Activated CD4-positive, alpha-beta memory T cell treated with anti-CD3 and anti-CD28 coated beads for 36 hours (primary cell): Measurements from ENCODE around the gene CFAP251. TPM values are rescaled to one million over a fixed set of nuclear protein-coding genes. Genes with fewer than 3 reads are reported as not detected.

ENCODE experiments used
- CTCF ChIA-PET: fragments of 350-600 bp; sonication (Branson Sonifier 250); formaldehyde crosslinking; loops from one replicate; lab custom pipeline; 2021; ENCODE audit warnings: antibody characterized with exemption, inconsistent platforms; lab: Charles Lee
- POLR2A ChIA-PET: fragments of 350-600 bp; sonication (Branson Sonifier 250); formaldehyde crosslinking; loops from one replicate; lab custom pipeline; 2021; ENCODE audit warnings: antibody characterized with exemption; lab: Charles Lee
- DNase-seq: peaks from one replicate; pipeline ENCODE4 v3.0.0-alpha.2; 2020
- H3K27ac Mint-ChIP-seq: one replicate; pipeline ENCODE4 v1.8.0; 2021; ENCODE audit warnings: mixed read lengths
- H3K27me3 Mint-ChIP-seq: one replicate; pipeline ENCODE4 v1.8.0; 2021; ENCODE audit warnings: mixed read lengths
- H3K36me3 Mint-ChIP-seq: one replicate; pipeline ENCODE4 v1.8.0; 2021; ENCODE audit warnings: mixed read lengths
- H3K4me1 Mint-ChIP-seq: one replicate; pipeline ENCODE4 v1.8.0; 2021; ENCODE audit warnings: low read depth, mixed read lengths
- H3K4me3 Mint-ChIP-seq: one replicate; pipeline ENCODE4 v1.8.0; 2021; ENCODE audit warnings: mild to moderate bottlenecking, mixed read lengths
- H3K9me3 Mint-ChIP-seq: one replicate; pipeline ENCODE4 v1.8.0; 2021; ENCODE audit warnings: mixed read lengths
- intact Hi-C: fragments of 100-400 bp; cut with micrococcal nuclease; formaldehyde crosslinking; loops from one replicate; pipeline ENCODE4 v1.15.1; 2023
- total RNA-seq, 2 experiments: library from RNA; stranded (reverse); gene quantifications; one replicate each; pipeline ENCODE4 v1.2.3, GENCODE V29; 2021

CFAP251 gene
- total RNA-seq, 2 experiments from 2014 or later: 1.3 to 1.6 TPM

DNA sequence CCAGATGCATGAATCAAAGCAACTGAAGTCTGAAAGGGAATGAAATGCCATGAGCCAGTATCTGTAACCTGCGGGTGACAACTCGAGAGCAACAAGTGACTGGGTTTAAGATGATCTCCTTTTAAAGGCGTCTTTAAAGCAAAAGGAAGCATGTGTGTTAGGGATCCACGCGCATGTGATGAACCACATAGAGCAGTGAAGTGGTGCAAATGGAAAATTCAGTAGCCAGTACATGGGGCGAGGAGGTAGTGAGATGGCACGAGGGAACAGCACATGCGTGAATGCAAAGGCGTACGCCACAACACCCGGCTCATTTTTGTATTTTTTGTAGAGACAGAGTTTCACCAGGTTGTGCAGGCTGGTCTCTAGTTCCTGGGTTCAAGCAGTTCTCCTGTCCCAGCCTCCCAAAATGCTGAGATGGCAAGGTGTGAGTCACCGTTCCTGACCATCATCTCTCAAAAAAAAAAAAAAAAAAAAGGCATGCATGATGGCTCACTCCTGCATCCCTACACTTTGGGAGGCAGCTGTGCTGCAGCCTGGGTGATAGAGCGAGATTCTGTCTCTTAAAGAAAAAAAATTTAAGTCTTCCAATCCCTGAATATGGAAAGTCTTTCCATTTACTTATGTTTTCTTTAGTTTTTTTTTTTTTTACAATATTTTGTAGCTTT is 78.7 kb downstream of the CFAP251 start:
- no peaks in the 10 kb centered on the region for H3K36me3 Mint-ChIP-seq
- peaks cover 3% of the 10 kb centered on the region for H3K4me1 Mint-ChIP-seq
- peaks cover 3% of the 10 kb centered on the region for H3K9me3 Mint-ChIP-seq
- CTCF ChIA-PET: interaction anchor here (1.2 kb wide), 1 partner anchor 79 kb away, joined by 3 read pairs; the partner anchor contains the start of gene CFAP251
- H3K4me3 Mint-ChIP-seq: no peak overlapping the region
- intact Hi-C loops: no loop called here
- POLR2A ChIA-PET: no interaction called here
- H3K27me3 Mint-ChIP-seq: peaks cover 3% of the 10 kb centered on the region
- H3K27ac Mint-ChIP-seq: no peak overlapping the region
- DNase-seq: no peak

DNA sequence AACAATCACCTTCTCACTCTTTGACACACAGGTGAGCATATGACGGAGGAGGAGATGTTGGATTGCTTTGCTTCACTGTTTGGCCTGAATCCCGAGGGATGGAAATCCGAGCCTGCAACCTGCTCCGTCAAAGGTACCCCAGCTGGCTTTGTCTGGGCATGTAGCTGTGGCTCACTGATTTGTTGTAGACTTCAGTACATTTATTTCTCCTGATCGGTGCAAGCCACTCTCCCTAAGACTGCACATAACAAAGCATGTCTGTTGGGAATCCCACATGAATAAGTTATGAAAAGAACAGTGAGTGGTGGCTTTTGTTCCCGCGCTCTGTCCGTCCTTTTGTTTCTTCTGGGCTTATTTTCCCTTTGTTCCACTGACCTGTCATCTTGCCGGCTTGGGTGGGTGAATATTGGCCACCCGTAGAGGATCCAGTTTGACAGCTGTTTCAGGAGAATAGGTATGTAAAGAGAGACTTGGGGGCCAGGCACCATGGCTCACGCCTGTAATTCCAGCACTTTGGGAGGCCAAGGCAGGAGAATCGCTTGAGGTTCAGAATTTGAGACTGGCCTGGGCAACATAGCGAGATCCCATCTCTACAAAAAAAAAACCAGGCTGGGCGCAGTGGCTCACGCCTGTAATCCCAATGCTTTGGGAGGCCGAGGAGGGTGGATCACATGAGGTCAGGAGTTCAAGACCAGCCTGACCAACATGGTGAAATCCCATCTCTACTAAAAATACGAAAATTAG is 83.2 kb downstream of the CFAP251 start:
- no peak for DNase-seq

DNA sequence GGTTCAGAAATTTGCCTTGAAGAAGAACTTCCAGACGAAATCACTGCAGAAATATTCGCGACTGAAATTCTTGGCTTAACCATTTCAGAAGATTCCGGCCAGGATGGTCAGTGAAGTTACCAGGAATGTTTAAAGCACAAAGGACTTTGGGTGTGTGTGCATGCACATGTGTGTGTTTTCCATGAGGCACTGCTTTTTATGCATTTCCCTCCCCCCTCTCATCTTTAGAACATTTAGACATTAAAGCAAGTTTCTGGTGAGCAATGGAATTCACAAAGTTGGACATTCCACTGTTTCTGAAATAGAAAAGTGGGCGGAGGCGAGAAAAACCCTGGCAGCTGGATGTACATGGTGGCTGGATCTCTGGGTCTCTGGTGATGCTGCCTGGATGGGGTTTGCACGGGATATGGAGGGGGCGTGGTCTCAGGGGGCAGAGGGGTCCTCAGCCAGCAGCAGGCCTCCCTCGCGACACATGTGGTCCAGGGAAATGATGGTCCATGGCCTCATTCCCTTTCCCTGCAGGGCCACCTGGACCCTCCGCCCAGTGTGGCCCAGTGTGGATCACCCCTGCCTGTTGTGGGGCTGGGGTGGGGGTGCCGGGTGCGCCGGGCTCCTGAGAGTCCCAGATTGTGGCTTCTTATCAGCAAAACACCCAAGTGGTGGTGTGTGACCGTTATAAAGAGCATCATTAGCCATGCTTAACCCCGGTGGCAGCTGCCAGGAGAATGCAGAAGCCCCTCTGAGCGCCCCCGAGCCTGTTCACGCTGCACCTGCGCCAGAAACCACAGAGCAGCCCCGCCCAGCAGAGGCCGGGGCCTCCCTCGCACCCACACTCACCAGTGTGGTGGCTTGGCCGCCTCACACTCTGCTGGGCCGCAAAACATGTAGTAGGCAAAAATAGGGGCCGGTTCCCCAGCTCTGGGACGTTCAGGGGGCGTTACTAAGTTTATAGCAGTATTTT is 85.5 kb downstream of the CFAP251 start:
- intact Hi-C loops: no loop called here
- Mint-ChIP-seq H3K27me3 (no peaks in the 10 kb centered on the region), H3K4me1 (peaks cover 12% of the 10 kb centered on the region), H3K4me3 (no peak overlapping the region), H3K27ac (no peak overlapping the region), H3K36me3 (no peaks in the 10 kb centered on the region), H3K9me3 (peaks cover 3% of the 10 kb centered on the region)
- no peak for DNase-seq
- POLR2A ChIA-PET: no interaction called here
- CTCF ChIA-PET: interaction anchor here (0.7 kb wide), 1 partner anchor 51 kb away, joined by 3 read pairs; no protein-coding TSS in a partner anchor

More for the DNA sequence above, 83.2 kb downstream of the CFAP251 start:
- intact Hi-C loops: no loop called here
- Mint-ChIP-seq H3K36me3 (no peaks in the 10 kb centered on the region), H3K4me1 (peaks cover 9% of the 10 kb centered on the region), H3K27ac (no peak overlapping the region), H3K27me3 (peaks cover 3% of the 10 kb centered on the region), H3K9me3 (peaks cover 3% of the 10 kb centered on the region), H3K4me3 (no peak overlapping the region)
- CTCF ChIA-PET: no interaction called here
- POLR2A ChIA-PET: no interaction called here

DNA sequence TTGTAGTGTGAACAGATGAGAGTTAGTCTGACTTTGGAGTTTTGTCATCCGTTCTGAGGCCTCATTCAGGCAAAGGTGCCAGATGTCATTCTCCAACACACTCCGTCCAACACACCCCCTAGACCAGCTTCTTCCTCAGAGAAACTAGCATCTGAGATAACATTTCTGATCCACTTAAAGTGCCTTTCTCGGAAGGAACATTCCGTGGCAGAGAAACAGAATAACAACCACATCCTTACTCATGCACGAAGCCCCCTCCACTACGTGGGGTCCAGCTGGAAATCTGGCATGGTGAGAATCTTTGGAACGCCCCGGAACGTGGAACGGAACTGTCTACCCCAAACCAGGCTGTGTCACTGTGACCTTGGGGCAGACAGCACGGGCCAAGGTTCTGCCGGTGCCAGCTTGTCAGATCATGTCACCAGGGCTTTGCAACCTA is 86.3 kb downstream of the CFAP251 start:
- H3K4me1 Mint-ChIP-seq: peaks cover 12% of the 10 kb centered on the region

DNA sequence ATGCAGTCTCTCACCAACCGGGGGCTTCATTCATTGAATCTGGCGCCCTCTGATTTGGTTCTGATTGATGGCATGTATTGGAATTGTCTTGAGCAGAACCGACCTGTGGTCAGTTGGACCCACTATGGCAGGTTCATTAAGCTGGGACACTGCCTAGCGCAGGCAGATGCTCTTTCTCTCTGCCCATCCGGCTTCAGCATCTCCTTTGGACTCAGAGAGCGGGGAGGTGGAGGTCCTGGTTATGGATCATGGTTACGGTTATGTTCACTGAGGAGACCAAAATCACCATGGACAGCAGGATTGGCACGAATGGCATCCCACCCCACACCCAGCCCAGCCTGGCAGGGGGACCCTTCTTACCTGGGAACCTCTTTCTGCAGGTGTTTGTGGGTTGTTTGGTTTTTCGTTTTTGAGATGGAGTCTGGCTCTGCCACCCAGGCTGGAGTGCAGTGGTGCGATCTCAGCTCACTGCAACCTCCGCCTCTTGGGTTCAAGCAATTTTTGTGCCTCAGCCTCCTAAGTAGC is 86.9 kb downstream of the CFAP251 start:
- CTCF ChIA-PET: no interaction called here
- no peak for DNase-seq
- Mint-ChIP-seq H3K4me1 (peaks cover 12% of the 10 kb centered on the region), H3K27ac (no peak overlapping the region), H3K27me3 (no peaks in the 10 kb centered on the region), H3K4me3 (no peak overlapping the region), H3K9me3 (no peaks in the 10 kb centered on the region), H3K36me3 (no peaks in the 10 kb centered on the region)
- intact Hi-C loops: no loop called here
- POLR2A ChIA-PET: interaction anchor here (1.6 kb wide), 1 partner anchor 13 kb away, joined by 6 read pairs; no protein-coding TSS in a partner anchor

More for the DNA sequence above, 86.3 kb downstream of the CFAP251 start:
- CTCF ChIA-PET: interaction anchor here (0.7 kb wide), 1 partner anchor 50 kb away, joined by 3 read pairs; no protein-coding TSS in a partner anchor
- DNase-seq: no peak
- Mint-ChIP-seq H3K27ac (no peak overlapping the region), H3K4me3 (no peak overlapping the region), H3K9me3 (peaks cover 1% of the 10 kb centered on the region), H3K36me3 (no peaks in the 10 kb centered on the region), H3K27me3 (no peaks in the 10 kb centered on the region)
- intact Hi-C loops: no loop called here
- POLR2A ChIA-PET: no interaction called here

DNA sequence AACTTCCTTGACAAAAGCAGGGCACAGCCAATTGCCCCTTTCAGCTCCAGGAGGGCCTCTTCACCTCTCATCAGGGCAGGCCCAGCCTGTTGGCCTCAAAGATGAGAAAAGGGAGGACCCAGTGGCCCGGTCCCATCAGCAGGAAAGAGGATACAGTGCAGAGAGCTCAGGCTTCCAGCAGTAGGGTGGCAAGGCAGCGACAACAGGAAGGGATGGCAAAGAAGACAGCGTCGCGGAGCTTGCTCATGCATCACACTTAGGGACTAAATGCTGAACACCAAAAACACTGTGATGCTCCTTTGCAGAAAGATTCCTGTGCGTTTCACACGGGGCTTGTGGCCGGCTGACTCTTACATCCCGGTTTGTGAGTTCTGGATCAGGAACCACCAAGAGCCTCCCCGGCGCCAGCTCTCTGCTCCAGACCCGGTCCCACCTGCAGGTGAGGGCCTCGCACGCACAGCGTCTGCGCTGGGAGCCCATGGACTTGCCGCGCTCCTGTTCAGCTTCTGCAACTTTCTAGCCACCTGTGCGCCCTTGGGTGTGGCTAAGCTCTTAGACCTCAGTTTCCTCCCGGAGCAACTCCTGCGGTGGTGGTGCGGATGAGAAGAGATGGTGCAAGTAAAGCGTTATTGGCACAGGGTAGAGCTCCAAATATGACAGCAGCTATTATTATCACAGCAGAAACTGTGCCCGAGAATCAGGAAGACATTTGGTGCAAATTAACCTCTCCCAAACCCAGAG is 88.0 kb downstream of the CFAP251 start:
- H3K4me1 Mint-ChIP-seq: peaks cover 12% of the 10 kb centered on the region
- CTCF ChIA-PET: interaction anchor here (0.7 kb wide), 1 partner anchor 27 kb away, joined by 4 read pairs; no protein-coding TSS in a partner anchor
- intact Hi-C loops: no loop called here
- no peaks in the 10 kb centered on the region for H3K27me3 Mint-ChIP-seq
- peak; percentile 19 for DNase-seq
- no peak overlapping the region for H3K4me3 Mint-ChIP-seq
- no peak overlapping the region for H3K27ac Mint-ChIP-seq
- H3K9me3 Mint-ChIP-seq: no peaks in the 10 kb centered on the region
- POLR2A ChIA-PET: interaction anchor here (1.0 to 1.6 kb wide), 2 partner anchors 14 to 16 kb away, joined by 3 to 6 read pairs; no protein-coding TSS in a partner anchor
- H3K36me3 Mint-ChIP-seq: no peaks in the 10 kb centered on the region

DNA sequence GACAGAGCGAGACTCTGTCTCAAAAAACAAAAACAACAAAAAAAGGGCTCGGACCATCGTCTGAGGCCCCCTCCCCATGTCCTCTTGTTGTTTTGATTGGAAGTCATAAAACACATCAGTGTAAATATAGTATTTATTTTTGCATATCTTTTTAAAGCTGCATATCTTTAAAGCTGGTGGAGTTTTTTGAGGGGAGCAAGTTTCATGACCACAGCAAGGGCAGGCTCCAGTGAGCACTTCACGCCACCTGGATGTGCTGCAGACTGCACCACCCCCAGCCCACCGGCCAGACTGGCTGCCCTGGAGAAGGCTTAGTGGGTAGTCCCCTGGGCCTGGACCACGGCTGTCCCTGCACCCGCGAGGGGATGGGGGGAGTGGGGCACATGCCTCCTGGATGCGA is 91.3 kb downstream of the CFAP251 start:
- Mint-ChIP-seq H3K27me3 (no peaks in the 10 kb centered on the region), H3K27ac (no peak overlapping the region), H3K4me3 (no peak overlapping the region), H3K9me3 (no peaks in the 10 kb centered on the region), H3K4me1 (peaks cover 10% of the 10 kb centered on the region), H3K36me3 (no peaks in the 10 kb centered on the region)
- POLR2A ChIA-PET: no interaction called here
- no peak for DNase-seq
- intact Hi-C loops: no loop called here
- CTCF ChIA-PET: no interaction called here

DNA sequence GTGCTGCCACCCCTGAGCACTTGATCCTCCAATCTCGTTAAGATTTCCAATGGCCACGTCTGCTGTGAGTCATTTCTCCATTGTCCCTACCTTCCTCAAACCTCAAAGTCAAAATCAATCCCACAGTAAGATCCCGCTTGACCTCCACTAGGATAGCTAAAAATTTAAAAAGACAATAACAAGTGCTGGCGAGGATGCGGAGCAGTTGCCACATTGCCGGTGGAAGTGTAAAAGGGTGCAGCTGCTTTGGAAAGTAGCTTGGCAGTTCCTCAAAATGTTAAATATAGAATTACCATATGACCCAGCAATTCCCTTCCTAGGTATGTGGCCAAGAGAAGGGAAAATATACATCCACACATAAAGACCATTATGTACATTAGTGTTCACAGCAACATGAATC is 93.8 kb downstream of the CFAP251 start:
- H3K4me1 Mint-ChIP-seq: no peaks in the 10 kb centered on the region
- CTCF ChIA-PET: no interaction called here
- POLR2A ChIA-PET: no interaction called here
- no peak overlapping the region for H3K4me3 Mint-ChIP-seq
- H3K27ac Mint-ChIP-seq: no peak overlapping the region
- H3K9me3 Mint-ChIP-seq: no peaks in the 10 kb centered on the region
- intact Hi-C loops: no loop called here
- H3K27me3 Mint-ChIP-seq: no peaks in the 10 kb centered on the region
- H3K36me3 Mint-ChIP-seq: no peaks in the 10 kb centered on the region
- DNase-seq: no peak

DNA sequence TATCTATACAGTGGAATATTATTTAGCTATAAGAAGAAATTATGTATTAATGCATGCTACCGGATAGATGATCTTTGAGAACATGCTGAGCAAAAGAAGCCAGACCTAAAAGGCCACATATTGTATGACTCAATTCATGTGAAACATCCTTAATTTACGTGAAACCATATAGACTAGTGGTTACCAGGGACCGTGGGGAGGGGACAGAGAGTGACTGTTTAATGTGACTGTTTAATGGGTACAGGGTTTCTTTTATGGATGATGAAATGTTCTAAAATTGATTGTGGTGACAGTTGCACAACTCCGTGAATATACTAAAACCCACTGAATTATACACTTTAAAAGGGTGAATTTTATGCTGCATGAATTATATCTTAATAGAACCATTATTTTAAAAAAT is 94.7 kb downstream of the CFAP251 start:
- H3K9me3 Mint-ChIP-seq: peaks cover under 1% of the 10 kb centered on the region
- no peaks in the 10 kb centered on the region for H3K27me3 Mint-ChIP-seq
- H3K27ac Mint-ChIP-seq: no peak overlapping the region
- no peak overlapping the region for H3K4me3 Mint-ChIP-seq
- ChIA-PET CTCF (no interaction called here), POLR2A (no interaction called here)
- intact Hi-C loops: no loop called here
- DNase-seq: no peak
- H3K4me1 Mint-ChIP-seq: no peaks in the 10 kb centered on the region
- H3K36me3 Mint-ChIP-seq: no peaks in the 10 kb centered on the region

DNA sequence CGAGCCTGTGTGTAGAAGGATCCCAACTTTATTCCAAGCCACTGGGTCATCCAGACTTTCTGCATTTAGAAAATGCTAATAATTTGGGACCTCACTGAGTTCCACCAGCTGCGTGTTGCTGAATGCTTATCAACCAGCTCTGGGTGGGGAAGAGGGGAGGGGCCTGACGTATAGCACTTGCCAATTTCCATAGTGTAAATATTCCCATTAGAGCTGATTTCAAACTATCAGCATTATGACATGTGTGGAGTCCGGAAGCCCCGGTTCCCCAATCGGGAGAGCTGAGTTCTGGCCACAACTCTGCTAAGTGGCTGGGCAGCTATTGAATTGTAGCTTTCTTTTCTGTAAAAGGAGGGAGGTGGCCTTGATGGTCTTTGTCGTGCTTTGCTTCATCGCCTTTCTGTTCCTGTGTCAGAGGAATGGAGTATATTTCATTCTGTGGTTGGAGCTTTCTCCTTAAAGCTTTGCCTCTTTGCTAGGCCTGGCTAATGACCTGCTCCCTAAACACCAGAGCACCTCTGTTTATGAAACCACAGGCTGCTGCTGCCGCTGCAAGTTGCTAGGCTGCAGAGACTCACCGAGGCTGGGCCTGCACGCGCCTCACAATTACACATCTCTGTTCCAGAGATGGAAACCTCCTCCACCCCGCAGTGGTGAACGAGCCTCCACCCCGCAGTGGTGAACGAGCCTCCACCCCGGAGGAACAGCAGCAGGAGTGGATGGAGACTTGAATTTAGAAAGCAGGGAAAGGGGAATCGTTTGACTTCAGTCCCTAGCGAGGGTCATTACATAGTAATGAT is 95.6 kb downstream of the CFAP251 start:
- intact Hi-C loops: no loop called here
- H3K36me3 Mint-ChIP-seq: no peaks in the 10 kb centered on the region
- H3K9me3 Mint-ChIP-seq: peaks cover 8% of the 10 kb centered on the region
- ChIA-PET POLR2A (no interaction called here), CTCF (interaction anchor here (0.9 kb wide), 1 partner anchor 110 kb away, joined by 3 read pairs; no protein-coding TSS in a partner anchor)
- H3K4me1 Mint-ChIP-seq: no peaks in the 10 kb centered on the region
- H3K27me3 Mint-ChIP-seq: no peaks in the 10 kb centered on the region
- no peak overlapping the region for H3K4me3 Mint-ChIP-seq
- no peak for DNase-seq
- H3K27ac Mint-ChIP-seq: no peak overlapping the region
